GM12801 (cell line): ENCODE data around the gene DIRAS1.

Experiments used
- TF ChIP-seq, protein P1 (sequence below): IDR thresholded peaks from one replicate; pipeline ENCODE4 v1.5.1; 2011; ENCODE audit warnings: control low read depth; ENCODE audit not compliant: insufficient read length; ENCODE audit errors: extremely low read depth

DIRAS1 gene

DNA sequence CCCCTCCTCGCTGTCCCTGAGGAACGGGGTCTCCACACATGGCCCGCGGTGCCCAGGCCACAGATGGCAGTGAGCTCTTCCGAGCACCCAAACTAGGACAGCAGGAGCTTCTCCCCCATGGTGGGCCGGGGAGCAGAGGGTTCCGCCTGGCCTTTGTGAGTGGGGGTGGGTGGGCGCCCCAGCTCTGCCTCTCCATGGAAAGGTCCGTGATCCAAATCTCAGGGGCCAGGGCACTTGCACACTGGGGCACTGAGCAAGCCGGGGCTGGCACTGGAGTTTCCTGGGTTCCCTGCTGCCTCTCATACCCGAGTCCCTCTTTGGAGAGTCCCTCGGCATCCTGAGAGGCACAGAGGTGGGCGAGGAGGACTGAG lies 2.2 kb upstream of the DIRAS1 start:
- TF ChIP-seq, protein P1, sequence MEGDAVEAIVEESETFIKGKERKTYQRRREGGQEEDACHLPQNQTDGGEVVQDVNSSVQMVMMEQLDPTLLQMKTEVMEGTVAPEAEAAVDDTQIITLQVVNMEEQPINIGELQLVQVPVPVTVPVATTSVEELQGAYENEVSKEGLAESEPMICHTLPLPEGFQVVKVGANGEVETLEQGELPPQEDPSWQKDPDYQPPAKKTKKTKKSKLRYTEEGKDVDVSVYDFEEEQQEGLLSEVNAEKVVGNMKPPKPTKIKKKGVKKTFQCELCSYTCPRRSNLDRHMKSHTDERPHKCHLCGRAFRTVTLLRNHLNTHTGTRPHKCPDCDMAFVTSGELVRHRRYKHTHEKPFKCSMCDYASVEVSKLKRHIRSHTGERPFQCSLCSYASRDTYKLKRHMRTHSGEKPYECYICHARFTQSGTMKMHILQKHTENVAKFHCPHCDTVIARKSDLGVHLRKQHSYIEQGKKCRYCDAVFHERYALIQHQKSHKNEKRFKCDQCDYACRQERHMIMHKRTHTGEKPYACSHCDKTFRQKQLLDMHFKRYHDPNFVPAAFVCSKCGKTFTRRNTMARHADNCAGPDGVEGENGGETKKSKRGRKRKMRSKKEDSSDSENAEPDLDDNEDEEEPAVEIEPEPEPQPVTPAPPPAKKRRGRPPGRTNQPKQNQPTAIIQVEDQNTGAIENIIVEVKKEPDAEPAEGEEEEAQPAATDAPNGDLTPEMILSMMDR: no peak

DNA sequence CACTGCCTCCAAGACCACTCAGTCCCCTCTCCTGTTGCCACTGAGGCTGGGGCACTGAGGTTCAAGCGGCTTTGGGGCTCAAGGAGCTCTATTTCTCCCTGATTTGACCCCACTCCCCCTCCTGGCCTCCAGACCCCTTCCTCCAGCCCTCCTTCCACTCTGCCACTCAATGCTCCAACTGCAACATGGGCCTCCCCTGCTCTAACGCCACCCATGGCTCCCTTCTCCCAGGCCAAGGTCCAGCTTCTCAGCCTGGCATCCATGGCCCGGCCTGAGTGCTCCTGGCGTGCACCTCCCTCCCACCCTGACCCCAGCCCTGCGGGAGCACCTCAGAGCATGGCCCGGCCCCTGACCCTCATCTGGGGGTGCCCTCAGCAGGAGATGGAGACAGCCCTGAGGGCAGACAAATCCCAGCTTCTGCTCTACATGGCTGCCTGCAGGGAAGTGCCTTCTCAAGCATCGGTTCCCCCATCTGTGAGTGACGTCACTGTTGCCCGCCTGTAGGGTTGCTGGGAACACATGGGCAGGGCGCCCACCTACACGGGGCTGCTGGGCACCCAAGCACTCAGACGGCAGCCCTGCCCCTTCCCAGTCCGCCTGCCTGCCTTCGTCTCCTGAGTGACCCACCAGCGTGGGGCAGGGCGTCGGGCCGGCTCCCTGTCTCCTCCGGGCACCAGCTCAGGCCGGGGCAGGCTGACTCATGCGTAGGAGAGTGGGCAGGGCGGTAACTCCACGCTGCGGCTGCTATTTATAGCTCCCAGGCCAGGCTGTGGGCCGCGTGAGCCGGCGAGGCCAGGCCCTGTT lies 1.6 kb upstream of the DIRAS1 start:
- TF ChIP-seq, protein P1: no peak

DNA sequence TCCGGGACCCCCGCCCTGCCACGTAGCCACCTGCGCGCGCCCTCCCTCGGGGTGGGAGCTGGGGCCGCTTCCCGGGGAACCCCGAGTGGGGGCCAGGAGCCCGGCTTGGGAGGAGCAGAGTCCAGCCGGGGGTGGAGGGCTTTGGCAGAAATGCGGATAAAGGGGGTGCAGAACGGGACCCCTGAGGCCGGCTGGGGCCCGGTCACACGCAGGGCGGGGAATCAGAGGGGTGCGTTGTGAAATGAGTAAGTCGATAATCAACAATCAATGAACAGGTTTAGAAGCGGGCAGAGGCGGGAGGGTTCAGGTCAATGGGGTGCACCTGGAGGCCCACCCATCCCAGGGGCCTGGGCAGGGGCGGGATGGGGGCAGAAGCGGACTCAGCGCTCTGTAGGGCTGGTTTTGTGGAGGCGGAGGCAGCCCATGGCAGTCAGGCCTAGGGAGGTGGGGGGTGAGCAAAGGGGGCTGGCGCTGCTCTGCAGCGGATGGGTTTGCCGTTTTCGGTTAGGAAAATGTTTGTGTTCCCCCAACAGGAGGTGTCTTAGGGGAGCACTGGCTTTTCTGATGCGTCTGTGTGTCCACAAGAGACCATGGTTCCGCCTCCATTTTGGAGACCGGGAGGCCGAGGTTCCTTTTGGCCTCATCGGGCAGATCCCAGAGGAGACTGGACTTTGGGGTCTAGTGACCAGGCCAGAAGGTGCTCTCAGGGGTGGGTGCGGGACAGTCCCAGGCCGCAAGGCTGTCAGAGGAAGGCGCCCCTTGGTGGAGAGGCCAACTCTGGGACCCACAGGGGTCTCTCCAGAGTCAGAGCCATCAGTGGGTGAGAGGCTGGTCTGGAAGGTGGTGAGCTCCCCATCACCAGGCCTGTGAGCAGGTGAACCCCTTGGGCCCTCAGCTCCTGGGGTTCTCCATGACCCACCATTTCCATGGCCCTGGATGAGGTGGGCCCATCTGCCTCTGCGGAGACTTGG lies 683 bp upstream of the DIRAS1 start:
- TF ChIP-seq, protein P1: no peak

DNA sequence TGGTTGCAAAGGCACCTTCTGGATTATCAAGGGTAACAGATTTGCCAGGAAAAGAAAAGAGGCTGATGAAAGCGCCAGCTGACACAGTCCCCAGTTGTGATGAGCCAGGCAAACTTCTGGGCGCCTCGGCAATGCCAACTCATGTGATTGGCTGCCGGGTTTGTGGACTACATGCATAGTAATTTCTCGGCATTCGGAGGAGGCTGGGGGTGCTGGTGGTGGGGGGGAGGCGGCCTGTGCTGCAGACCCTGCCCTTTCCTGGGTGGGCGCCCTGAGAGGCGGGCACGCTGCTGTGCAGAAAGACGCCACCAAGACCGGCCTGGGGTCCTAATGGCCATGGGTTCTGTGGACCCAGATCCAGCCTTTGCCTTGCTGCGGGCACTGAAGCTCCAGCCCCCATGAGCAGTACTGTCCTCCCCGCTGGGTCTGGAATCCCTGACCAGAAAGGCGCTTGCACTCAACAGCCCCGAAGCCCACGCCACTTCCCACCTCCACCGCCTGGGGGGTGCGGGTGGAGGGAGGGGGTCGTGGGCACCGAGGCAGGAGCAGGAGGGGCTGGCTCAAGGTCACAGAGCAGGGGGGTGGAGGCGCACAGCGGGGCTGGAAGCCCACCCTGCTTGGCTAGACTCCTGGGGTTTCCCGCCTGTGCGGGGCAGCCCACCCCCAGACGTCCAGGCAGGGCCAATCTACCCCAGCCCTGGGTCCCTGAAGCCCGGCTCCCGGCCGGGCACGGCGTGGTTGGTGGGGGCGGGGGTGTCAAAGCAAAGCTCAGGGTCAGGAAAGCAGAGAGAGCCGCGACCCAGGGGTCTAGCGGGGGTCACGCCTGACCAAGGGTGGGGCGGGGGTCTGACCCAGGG lies 1.0 kb downstream of the DIRAS1 start:
- TF ChIP-seq, protein P1: no peak

DNA sequence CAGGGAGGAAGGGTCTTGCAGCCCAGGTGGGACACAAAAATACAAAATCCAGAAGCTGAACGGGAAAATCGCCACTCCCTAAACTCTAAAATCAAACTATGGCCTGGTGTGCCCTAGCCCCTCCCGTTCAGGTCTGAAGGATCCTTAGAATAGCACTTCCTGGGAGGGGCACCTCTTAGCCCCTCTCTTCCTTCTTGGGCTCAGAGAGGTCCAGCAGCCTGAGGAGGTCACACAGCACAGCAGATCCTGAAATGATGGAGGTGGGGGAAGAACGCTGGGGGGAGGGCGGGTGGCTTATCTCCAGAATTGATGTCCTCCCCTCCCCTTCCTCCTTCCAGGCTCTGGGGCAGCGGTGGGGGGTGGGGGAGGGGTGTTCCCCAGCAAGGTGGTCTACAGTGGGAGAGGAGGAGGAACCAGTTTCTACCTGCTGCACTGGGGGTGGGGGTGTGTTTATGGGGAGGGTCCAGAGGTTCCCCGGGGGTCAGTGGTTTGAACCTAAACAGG lies 1.9 kb downstream of the DIRAS1 start:
- TF ChIP-seq, protein P1: no peak

DNA sequence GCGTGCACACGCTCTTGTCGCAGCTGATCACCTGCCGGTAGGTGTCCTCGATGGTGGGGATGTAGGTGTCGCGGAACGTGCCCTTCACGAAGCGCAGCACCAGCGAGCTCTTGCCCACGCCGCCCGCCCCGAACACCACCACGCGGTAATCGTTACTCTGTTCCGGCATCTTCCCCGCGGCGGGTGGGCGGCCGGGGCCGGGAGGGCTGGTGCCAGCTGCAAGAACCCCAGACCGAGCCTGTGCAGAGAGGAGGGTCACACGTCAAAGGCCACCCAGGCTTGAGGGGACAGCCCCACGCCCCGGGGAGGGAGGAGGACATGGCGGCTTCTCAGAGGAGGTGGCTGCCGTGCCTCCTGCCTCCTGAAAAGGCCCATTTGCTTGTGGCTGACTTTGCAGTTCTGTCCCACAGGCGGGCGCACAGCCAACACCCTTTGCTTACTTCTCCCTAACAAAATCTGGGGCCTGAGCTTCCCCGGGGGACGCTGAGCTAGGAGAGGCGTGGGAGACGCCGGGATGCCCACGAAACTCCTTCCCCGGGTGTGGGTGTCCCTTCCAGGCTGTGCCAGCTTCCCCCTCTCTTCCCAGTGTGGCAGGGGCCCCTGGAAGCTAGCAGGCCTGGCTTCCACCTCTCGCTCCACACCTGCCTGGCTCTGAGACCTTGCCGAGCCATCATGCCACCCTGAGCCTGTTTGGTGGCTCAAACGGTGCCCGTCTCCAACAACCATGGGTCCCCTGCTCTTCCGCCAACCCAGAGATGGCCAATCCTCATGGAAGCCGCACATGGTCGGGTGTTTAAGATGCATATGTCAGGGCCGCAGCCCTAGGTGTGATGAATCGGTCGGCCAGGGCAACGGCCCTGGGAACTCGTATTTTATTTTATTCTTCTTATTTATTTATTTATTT lies 3.3 kb downstream of the DIRAS1 start:
- TF ChIP-seq, protein P1: no peak
